GM23338 (cell line): ENCODE data around the gene ANKFY1. TPM values are rescaled to one million over a fixed set of nuclear protein-coding genes. Genes with fewer than 3 reads are reported as not detected.

ENCODE experiments used
- ATAC-seq: fragments of 200-7000 bp; cut with Tn5 transposase; 3 replicates; pipeline ENCODE4 v1.9.1; 2020
- DNase-seq: peaks from one replicate; pipeline ENCODE4 v3.0.0-alpha.2; 2015; ENCODE audit warnings: low spot score
- H2AFZ ChIP-seq: fragments of 200-600 bp; sonication (generic); 2 replicates; pipeline ENCODE4 v1.8.0; 2016; ENCODE audit warnings: antibody characterized with exemption, mild to moderate bottlenecking, moderate library complexity
- H3F3A ChIP-seq: fragments of 200-600 bp; sonication (generic); replicated peaks from 2 replicates; pipeline ENCODE4 v1.8.0; 2017; ENCODE audit warnings: antibody characterized with exemption, mixed run types, low read depth
- H3K27ac ChIP-seq: fragments of 200-600 bp; sonication (generic); 2 replicates; pipeline ENCODE4 v1.6.1; 2016; ENCODE audit warnings: low read depth
- H3K27me3 ChIP-seq: fragments of 200-600 bp; sonication (generic); 2 replicates; pipeline ENCODE4 v1.8.0; 2016; ENCODE audit warnings: mild to moderate bottlenecking, mixed run types, moderate library complexity; ENCODE audit not compliant: insufficient read depth
- H3K36me3 ChIP-seq: fragments of 200-600 bp; sonication (generic); 2 replicates; pipeline ENCODE4 v1.8.0; 2016; ENCODE audit warnings: mild to moderate bottlenecking; ENCODE audit not compliant: insufficient read depth
- H3K4me1 ChIP-seq: fragments of 200-600 bp; sonication (generic); 2 replicates; pipeline ENCODE4 v1.8.0; 2016; ENCODE audit warnings: mild to moderate bottlenecking, moderate library complexity; ENCODE audit not compliant: insufficient read depth
- H3K4me2 ChIP-seq: fragments of 200-600 bp; sonication (generic); 2 replicates; pipeline ENCODE4 v1.7.1; 2017; ENCODE audit warnings: mixed run types
- H3K4me3 ChIP-seq: fragments of 200-600 bp; sonication (generic); 2 replicates; pipeline ENCODE4 v1.6.1; 2016; ENCODE audit warnings: mixed run types
- H3K79me2 ChIP-seq: fragments of 200-600 bp; sonication (generic); replicated peaks from 2 replicates; pipeline ENCODE4 v1.8.0; 2017; ENCODE audit warnings: mild to moderate bottlenecking; ENCODE audit not compliant: insufficient read depth
- H3K9me2 ChIP-seq: fragments of 200-600 bp; sonication (generic); 2 replicates; pipeline ENCODE4 v1.8.0; 2017; ENCODE audit not compliant: insufficient read depth
- H4K20me1 ChIP-seq: fragments of 200-600 bp; sonication (generic); replicated peaks from 2 replicates; pipeline ENCODE4 v1.8.0; 2017; ENCODE audit warnings: mild to moderate bottlenecking; ENCODE audit not compliant: insufficient read depth
- H3K27ac Mint-ChIP-seq: 2 replicates; pipeline ENCODE4 v1.8.0; 2020; ENCODE audit warnings: inconsistent platforms, mild to moderate bottlenecking, moderate library complexity, mixed read lengths
- H3K27me3 Mint-ChIP-seq: 3 replicates; pipeline ENCODE4 v1.8.0; 2022; ENCODE audit warnings: low read depth, mild to moderate bottlenecking, moderate library complexity, mixed read lengths, inconsistent platforms; ENCODE audit not compliant: insufficient read depth, poor library complexity
- H3K36me3 Mint-ChIP-seq: 3 replicates; pipeline ENCODE4 v1.8.0; 2021; ENCODE audit warnings: low read depth, mild to moderate bottlenecking, inconsistent platforms, moderate library complexity, mixed read lengths
- H3K4me1 Mint-ChIP-seq: 3 replicates; pipeline ENCODE4 v1.8.0; 2020; ENCODE audit warnings: mild to moderate bottlenecking, inconsistent platforms, mixed read lengths
- H3K4me3 Mint-ChIP-seq: 3 replicates; pipeline ENCODE4 v1.8.0; 2021; ENCODE audit warnings: moderate library complexity, mild to moderate bottlenecking, inconsistent platforms, mixed read lengths
- H3K9me3 Mint-ChIP-seq: 3 replicates; pipeline ENCODE4 v1.8.0; 2020; ENCODE audit warnings: moderate library complexity, mild to moderate bottlenecking, inconsistent platforms, mixed read lengths
- CREB1 ChIP-seq: fragments of 250-450 bp; sonication (Bioruptor Pico); IDR thresholded peaks from 2 replicates; pipeline ENCODE4 v1.5.0; 2020; ENCODE audit warnings: low read depth, mild to moderate bottlenecking, moderate library complexity
- ETS1 ChIP-seq: IDR thresholded peaks from 2 replicates; pipeline ENCODE4 v1.6.1; 2016; ENCODE audit warnings: antibody characterized with exemption
- EZH2phosphoT487 ChIP-seq: fragments of 200-600 bp; sonication (generic); IDR thresholded peaks from one replicate; pipeline ENCODE4 v1.8.1; 2018; ENCODE audit warnings: antibody characterized with exemption; ENCODE audit not compliant: unreplicated experiment
- JUNB ChIP-seq: IDR thresholded peaks from one replicate; pipeline ENCODE4 v1.6.1; 2016; ENCODE audit warnings: antibody characterized with exemption; ENCODE audit not compliant: unreplicated experiment
- POLR2AphosphoS5 ChIP-seq: IDR thresholded peaks from 2 replicates; pipeline ENCODE4 v1.6.1; 2016; ENCODE audit warnings: antibody characterized with exemption, low read depth
- STAT1 ChIP-seq: IDR thresholded peaks from one replicate; pipeline ENCODE4 v1.6.1; 2016; ENCODE audit warnings: antibody characterized with exemption; ENCODE audit not compliant: unreplicated experiment
- ZNF114 ChIP-seq: fragments of 250-450 bp; sonication (Bioruptor Pico); IDR thresholded peaks from 2 replicates; pipeline ENCODE4 v1.5.0; 2020; ENCODE audit warnings: mild to moderate bottlenecking, moderate library complexity
- ZNF331 ChIP-seq: fragments of 250-450 bp; sonication (Bioruptor Pico); IDR thresholded peaks from 2 replicates; pipeline ENCODE4 v1.5.0; 2020; ENCODE audit warnings: low read depth, mild to moderate bottlenecking, moderate library complexity
- ZNF462 ChIP-seq: fragments of 250-450 bp; sonication (Bioruptor Pico); IDR thresholded peaks from 2 replicates; pipeline ENCODE4 v1.5.0; 2020; ENCODE audit warnings: mild to moderate bottlenecking, moderate library complexity
- polyA plus RNA-seq: library from polyadenylated mRNA; unstranded; fragments of >200 nt; fragmentation: Nextera tagmentation; extraction: Ambion mirVana; gene quantifications from 2 replicates; pipeline ENCODE4 v1.2.1, GENCODE V29; 2016
- total RNA-seq: library from RNA; depleted of rRNA; stranded (reverse); fragments of >200 nt; shearing (Covaris generic); gene quantifications from 2 replicates; pipeline ENCODE4 v1.2.3, GENCODE V29; 2014

The ANKFY1 gene
- total and polyA plus RNA-seq, 2 experiments from 2014 or later, result 12.9 to 44.4 TPM

GRCh38 chr17:4136373-4136772 is 127.4 kb downstream of the ANKFY1 start (continued):
- TF ChIP-seq ZNF462 (CRISPR knock-in tag) (no peak), ZNF114 (CRISPR knock-in tag) (no peak), POLR2AphosphoS5 (no peak), ZNF331 (no peak), STAT1 (no peak), JUNB (no peak), ETS1 (no peak), EZH2phosphoT487 (no peak)

- Histone ChIP-seq H3K27me3 (no peaks in the 10 kb centered on the region), H3K4me1 (no peaks in the 10 kb centered on the region)
- no peak for ATAC-seq
Measured at GRCh38 chr17:4135489-4135888, 128.3 kb downstream of the ANKFY1 start.

More at GRCh38 chr17:4135489-4135888, 128.3 kb downstream of the ANKFY1 start:
- Mint-ChIP-seq H3K27me3 (peaks cover 6% of the 10 kb centered on the region), H3K4me3 (no peak overlapping the region), H3K36me3 (no peaks in the 10 kb centered on the region), H3K4me1 (no peaks in the 10 kb centered on the region), H3K9me3 (no peaks in the 10 kb centered on the region), H3K27ac (no peak overlapping the region)
- no peak overlapping the region for H3K4me2 ChIP-seq
- no peaks in the 10 kb centered on the region; the same call in 1 of the 2 replicates for H4K20me1 ChIP-seq
- H3K36me3 ChIP-seq, result no peaks in the 10 kb centered on the region
- H2AFZ ChIP-seq, result no peak overlapping the region
- no peak overlapping the region for H3K4me3 ChIP-seq
- peaks cover 65% of the 10 kb centered on the region for H3K79me2 ChIP-seq
- H3F3A ChIP-seq, result no peaks in the 10 kb centered on the region
- no peak for DNase-seq
- no peaks in the 10 kb centered on the region for H3K9me2 ChIP-seq
- TF ChIP-seq JUNB (no peak), ETS1 (no peak), ZNF331 (no peak), CREB1 (CRISPR knock-in tag) (no peak)
- no peak overlapping the region for H3K27ac ChIP-seq
